DOHH2 (cell line): ENCODE measurements around the gene MOB1B.

ENCODE experiments used
- EZH2phosphoT487 ChIP-seq: fragments of 200-600 bp; sonication (generic); IDR thresholded peaks from 2 replicates; pipeline ENCODE4 v1.6.1; 2017; ENCODE audit warnings: borderline replicate concordance, mild to moderate bottlenecking, antibody characterized with exemption, low read length, moderate library complexity, mixed read lengths
- TF ChIP-seq, protein P1 (sequence below): fragments of 200-600 bp; sonication (generic); IDR thresholded peaks from one replicate; pipeline ENCODE4 v1.5.1; 2014; ENCODE audit warnings: antibody characterized with exemption, mild to moderate bottlenecking, low read depth, low read length; ENCODE audit not compliant: poor library complexity, severe bottlenecking

- TF ChIP-seq, protein P1, sequence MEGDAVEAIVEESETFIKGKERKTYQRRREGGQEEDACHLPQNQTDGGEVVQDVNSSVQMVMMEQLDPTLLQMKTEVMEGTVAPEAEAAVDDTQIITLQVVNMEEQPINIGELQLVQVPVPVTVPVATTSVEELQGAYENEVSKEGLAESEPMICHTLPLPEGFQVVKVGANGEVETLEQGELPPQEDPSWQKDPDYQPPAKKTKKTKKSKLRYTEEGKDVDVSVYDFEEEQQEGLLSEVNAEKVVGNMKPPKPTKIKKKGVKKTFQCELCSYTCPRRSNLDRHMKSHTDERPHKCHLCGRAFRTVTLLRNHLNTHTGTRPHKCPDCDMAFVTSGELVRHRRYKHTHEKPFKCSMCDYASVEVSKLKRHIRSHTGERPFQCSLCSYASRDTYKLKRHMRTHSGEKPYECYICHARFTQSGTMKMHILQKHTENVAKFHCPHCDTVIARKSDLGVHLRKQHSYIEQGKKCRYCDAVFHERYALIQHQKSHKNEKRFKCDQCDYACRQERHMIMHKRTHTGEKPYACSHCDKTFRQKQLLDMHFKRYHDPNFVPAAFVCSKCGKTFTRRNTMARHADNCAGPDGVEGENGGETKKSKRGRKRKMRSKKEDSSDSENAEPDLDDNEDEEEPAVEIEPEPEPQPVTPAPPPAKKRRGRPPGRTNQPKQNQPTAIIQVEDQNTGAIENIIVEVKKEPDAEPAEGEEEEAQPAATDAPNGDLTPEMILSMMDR = no peak
- TF ChIP-seq EZH2phosphoT487 = no peak
These were observed 51.9 kb downstream of the MOB1B start for GRCh38 chr4:70954032-70954431.
